ENCODE results near the gene OXT. TPM values are rescaled to one million over a fixed set of nuclear protein-coding genes. Genes with fewer than 3 reads are reported as not detected.

Gene OXT
- total and polyA plus RNA-seq, 4 donors = 0.75 to 41.6 (median 4.3) TPM

- TF ChIP-seq, protein P1, sequence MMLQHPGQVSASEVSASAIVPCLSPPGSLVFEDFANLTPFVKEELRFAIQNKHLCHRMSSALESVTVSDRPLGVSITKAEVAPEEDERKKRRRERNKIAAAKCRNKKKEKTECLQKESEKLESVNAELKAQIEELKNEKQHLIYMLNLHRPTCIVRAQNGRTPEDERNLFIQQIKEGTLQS (IDR thresholded peaks at IDR 0.05) = no peak
- TF ChIP-seq YY1 (IDR thresholded peaks at IDR 0.05) (no peak), MAX (IDR thresholded peaks at IDR 0.05) (no peak), GABPA (IDR thresholded peaks at IDR 0.05 in 1 of 2, conservative IDR thresholded peaks at IDR 0.05 in 1 of 2) (no peak), FOXA1 (IDR thresholded peaks at IDR 0.05) (no peak), SP1 (IDR thresholded peaks at IDR 0.05) (no peak), HNF4A (conservative IDR thresholded peaks at IDR 0.05) (no peak), RAD21 (IDR thresholded peaks at IDR 0.05) (no peak), HNF4G (IDR thresholded peaks at IDR 0.05) (no peak), NR2F2 (IDR thresholded peaks at IDR 0.05) (no peak), FOXA2 (IDR thresholded peaks at IDR 0.05) (no peak), JUND (IDR thresholded peaks at IDR 0.05) (no peak)
- TF ChIP-seq, protein P2, sequence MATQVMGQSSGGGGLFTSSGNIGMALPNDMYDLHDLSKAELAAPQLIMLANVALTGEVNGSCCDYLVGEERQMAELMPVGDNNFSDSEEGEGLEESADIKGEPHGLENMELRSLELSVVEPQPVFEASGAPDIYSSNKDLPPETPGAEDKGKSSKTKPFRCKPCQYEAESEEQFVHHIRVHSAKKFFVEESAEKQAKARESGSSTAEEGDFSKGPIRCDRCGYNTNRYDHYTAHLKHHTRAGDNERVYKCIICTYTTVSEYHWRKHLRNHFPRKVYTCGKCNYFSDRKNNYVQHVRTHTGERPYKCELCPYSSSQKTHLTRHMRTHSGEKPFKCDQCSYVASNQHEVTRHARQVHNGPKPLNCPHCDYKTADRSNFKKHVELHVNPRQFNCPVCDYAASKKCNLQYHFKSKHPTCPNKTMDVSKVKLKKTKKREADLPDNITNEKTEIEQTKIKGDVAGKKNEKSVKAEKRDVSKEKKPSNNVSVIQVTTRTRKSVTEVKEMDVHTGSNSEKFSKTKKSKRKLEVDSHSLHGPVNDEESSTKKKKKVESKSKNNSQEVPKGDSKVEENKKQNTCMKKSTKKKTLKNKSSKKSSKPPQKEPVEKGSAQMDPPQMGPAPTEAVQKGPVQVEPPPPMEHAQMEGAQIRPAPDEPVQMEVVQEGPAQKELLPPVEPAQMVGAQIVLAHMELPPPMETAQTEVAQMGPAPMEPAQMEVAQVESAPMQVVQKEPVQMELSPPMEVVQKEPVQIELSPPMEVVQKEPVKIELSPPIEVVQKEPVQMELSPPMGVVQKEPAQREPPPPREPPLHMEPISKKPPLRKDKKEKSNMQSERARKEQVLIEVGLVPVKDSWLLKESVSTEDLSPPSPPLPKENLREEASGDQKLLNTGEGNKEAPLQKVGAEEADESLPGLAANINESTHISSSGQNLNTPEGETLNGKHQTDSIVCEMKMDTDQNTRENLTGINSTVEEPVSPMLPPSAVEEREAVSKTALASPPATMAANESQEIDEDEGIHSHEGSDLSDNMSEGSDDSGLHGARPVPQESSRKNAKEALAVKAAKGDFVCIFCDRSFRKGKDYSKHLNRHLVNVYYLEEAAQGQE (IDR thresholded peaks at IDR 0.05) = no peak
- Histone ChIP-seq H3K27me3 (ENCODE audit: control insufficient read depth in 4 of 4, insufficient read depth in 4 of 4, low read length in 3 of 4) (no peaks in the 10 kb centered on the region), H3K9ac (ENCODE audit: low read depth in 1 of 2, low read length in 2 of 2) (no peak overlapping the region), H3K27ac (ENCODE audit: low read depth in 1 of 2, low read length in 2 of 2) (no peak overlapping the region), H3K36me3 (ENCODE audit: control insufficient read depth in 4 of 4, insufficient read depth in 3 of 4, low read depth in 1 of 4, low read length in 3 of 4) (no peaks in the 10 kb centered on the region), H3K4me1 (ENCODE audit: control insufficient read depth in 4 of 4, insufficient read depth in 4 of 4, low read length in 3 of 4) (no peaks in the 10 kb centered on the region), H3K4me3 (ENCODE audit: low read depth in 1 of 3, low read length in 3 of 3) (no peak overlapping the region), H3K9me3 (ENCODE audit: control insufficient read depth in 4 of 4, low read length in 3 of 4) (no peaks in the 10 kb centered on the region)
- 88% methylated on average over 21 of the region's 21 CpGs for WGBS
- DNase-seq (ENCODE audit: low spot score) = no peak
Measured at GRCh38 chr20:3101737-3102574, 30.5 kb downstream of the OXT start.

DNA sequence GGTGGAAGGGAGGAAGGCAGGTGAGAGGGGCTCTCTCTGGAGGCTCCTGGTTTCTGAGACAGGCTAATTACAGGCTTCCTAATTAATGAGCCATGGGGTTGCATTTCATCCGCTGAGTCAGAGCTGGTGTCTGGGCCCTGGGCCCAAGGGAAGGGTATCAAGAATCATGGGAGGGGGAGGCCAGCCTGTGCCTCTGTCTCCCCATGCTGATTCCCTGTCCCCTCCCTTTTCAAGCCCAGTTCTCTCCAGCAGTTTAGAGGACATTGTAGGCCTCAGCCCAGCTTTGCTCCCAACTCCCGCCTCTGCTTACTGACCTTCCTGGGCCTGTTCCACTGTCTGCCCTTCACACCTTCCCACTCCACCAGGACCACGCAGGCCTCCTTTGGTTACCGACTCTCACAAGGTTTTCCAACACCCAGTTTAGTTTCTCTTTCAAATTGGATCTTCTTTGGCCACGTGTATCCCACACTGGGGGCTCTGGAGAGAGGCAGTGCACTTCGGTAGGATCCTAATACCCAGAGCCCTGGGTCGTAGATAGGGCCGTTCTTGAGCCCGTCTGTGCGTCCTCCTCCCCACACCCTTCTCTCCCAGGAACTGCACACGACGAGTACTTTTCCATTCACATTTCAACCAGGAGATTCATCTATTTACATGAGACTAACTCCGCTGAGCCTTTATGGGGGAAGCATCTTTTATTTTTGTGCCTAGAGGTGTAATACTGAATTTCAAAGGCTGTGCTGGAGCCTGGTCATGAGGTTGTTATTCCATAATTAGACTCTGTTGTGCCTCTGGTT is 31.4 kb downstream of the OXT start:
- 84% methylated on average over 13 of the region's 13 CpGs for WGBS
- H3K4me1 ChIP-seq (ENCODE audit: control insufficient read depth in 4 of 4, insufficient read depth in 4 of 4, low read length in 3 of 4) = no peaks in the 10 kb centered on the region
- H3K4me3 ChIP-seq (ENCODE audit: low read depth in 1 of 3, low read length in 3 of 3) = no peak overlapping the region
- TF ChIP-seq RAD21 (IDR thresholded peaks at IDR 0.05) = no peak
- TF ChIP-seq, protein P2 (IDR thresholded peaks at IDR 0.05) = no peak
- TF ChIP-seq JUND (IDR thresholded peaks at IDR 0.05) = no peak
- no peak for TF ChIP-seq NR2F2 (IDR thresholded peaks at IDR 0.05)
- TF ChIP-seq FOXA2 (IDR thresholded peaks at IDR 0.05) = no peak
- TF ChIP-seq YY1 (IDR thresholded peaks at IDR 0.05) = no peak
- TF ChIP-seq, protein P1 (IDR thresholded peaks at IDR 0.05) = no peak
- TF ChIP-seq RXRA (IDR thresholded peaks at IDR 0.05) = no peak
- no peak for TF ChIP-seq TAF1 (conservative IDR thresholded peaks at IDR 0.05)
- H3K9ac ChIP-seq (ENCODE audit: low read depth in 1 of 2, low read length in 2 of 2) = no peak overlapping the region
- H3K36me3 ChIP-seq (ENCODE audit: control insufficient read depth in 4 of 4, insufficient read depth in 3 of 4, low read depth in 1 of 4, low read length in 3 of 4) = no peaks in the 10 kb centered on the region
- DNase-seq (ENCODE audit: low spot score) = no peak
- no peak overlapping the region for H3K27ac ChIP-seq (ENCODE audit: low read depth in 1 of 2, low read length in 2 of 2)
- no peaks in the 10 kb centered on the region for H3K27me3 ChIP-seq (ENCODE audit: control insufficient read depth in 4 of 4, insufficient read depth in 4 of 4, low read length in 3 of 4)
- H3K9me3 ChIP-seq (ENCODE audit: control insufficient read depth in 4 of 4, low read length in 3 of 4) = no peaks in the 10 kb centered on the region

All from liver (tissue), 9 donors.